K562 (cell line): ENCODE measurements around the gene MGRN1. TPM values are rescaled to one million over a fixed set of nuclear protein-coding genes. Genes with fewer than 3 reads are reported as not detected.

ENCODE experiments used
- ARID1B ChIP-seq: fragments of 450-650 bp; IDR thresholded peaks from 2 replicates; pipeline ENCODE4 v1.6.1; 2016; ENCODE audit warnings: antibody characterized with exemption, mild to moderate bottlenecking, inconsistent platforms
- KLF6 ChIP-seq: fragments of 250-450 bp; sonication (Bioruptor Pico); IDR thresholded peaks from 2 replicates; pipeline ENCODE4 v1.4.0; 2020; ENCODE audit warnings: mild to moderate bottlenecking, moderate library complexity, borderline replicate concordance
- L3MBTL2 ChIP-seq: fragments of 450-650 bp; IDR thresholded peaks from 2 replicates; pipeline ENCODE4 v1.6.1; 2016; ENCODE audit warnings: mild to moderate bottlenecking, moderate library complexity
- PREB ChIP-seq: sonication (generic); formaldehyde crosslinking; IDR thresholded peaks from 2 replicates; pipeline ENCODE4 v1.8.1; 2023; ENCODE audit warnings: mild to moderate bottlenecking, missing genetic modification reagents
- ZBTB40 ChIP-seq, 2 experiments: fragments of 450-650 bp in 1 of 2; sonication (generic) in 1 of 2; formaldehyde crosslinking in 1 of 2; IDR thresholded peaks; 2 replicates each; pipeline versions ENCODE4 v1.7.1 to v1.9.0; 2016 to 2022; ENCODE audit warnings: inconsistent platforms in 1 of 2, mild to moderate bottlenecking in 1 of 2, missing genetic modification reagents in 1 of 2
- polyA plus RNA-seq, 8 experiments: library from polyadenylated mRNA; depleted of rRNA in 4 of 8; stranded (reverse) in 5 of 8; unstranded in 3 of 8; fragments of >200 nt; fragmentation: Nextera tagmentation in 2 of 8; fragmentation: Illumina TruSeq in 1 of 8; extraction: Ambion mirVana in 2 of 8; extraction: Trizol in 1 of 8; gene quantifications; 2 replicates each; pipeline versions ENCODE4 v1.2.1 to v1.2.3, GENCODE V29; 2011 to 2014; ENCODE audit warnings: inconsistent platforms in 1 of 8, missing spikeins in 1 of 8
- total RNA-seq, 7 experiments: library from RNA; depleted of rRNA in 6 of 7; stranded (reverse); fragments of >200 nt in 6 of 7; fragmentation: Illumina TruSeq in 2 of 7; extraction: Trizol in 2 of 7; gene quantifications; 2 replicates each; pipeline versions ENCODE4 v1.2.1 to v1.2.3, GENCODE V29; 2011 to 2021; ENCODE audit warnings: low replicate concordance in 1 of 7

The MGRN1 gene
- total and polyA plus RNA-seq, 9 of the 15 experiments (the other 6 are each of a cell fraction or from before 2014, with no cell fraction given), result 0.15 to 37.9 (median 6.0) TPM

- no peak for TF ChIP-seq ZBTB40 (IDR thresholded peaks at IDR 0.05)
- no peak for TF ChIP-seq ZBTB40 (CRISPR knock-in tag; IDR thresholded peaks at IDR 0.05)
- TF ChIP-seq ARID1B, result no peak
- TF ChIP-seq KLF6 (CRISPR knock-in tag), result no peak
- TF ChIP-seq L3MBTL2, result no peak
- no peak for TF ChIP-seq PREB (CRISPR knock-in tag)
- TF ChIP-seq, all 486 proteins: peak for 0
Observed at GRCh38 chr16:4713663-4714501, 89.3 kb downstream of the MGRN1 start (continued).
